Measurements from ENCODE around the gene SFMBT2.

SFMBT2 gene

DNA sequence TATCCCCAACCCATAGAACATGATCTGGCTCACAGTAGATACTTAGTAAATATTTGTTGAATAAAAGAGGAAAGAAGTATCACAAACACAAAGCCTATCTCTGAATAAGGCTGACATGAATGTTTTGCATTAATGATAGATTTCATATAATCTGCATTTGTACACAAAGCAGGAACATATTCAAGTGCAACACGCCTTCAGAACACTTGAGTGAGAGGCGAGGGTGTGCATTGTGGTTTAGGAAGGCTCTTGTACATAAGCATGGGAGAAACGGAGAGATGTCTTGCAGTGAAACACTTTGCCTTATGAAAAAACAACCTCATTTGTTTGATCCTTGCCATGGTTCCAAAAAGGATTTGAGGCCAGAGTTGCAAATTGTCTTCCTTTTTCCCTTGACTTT, 14.1 kb upstream of the SFMBT2 start:
- no peak for DNase-seq

DNA sequence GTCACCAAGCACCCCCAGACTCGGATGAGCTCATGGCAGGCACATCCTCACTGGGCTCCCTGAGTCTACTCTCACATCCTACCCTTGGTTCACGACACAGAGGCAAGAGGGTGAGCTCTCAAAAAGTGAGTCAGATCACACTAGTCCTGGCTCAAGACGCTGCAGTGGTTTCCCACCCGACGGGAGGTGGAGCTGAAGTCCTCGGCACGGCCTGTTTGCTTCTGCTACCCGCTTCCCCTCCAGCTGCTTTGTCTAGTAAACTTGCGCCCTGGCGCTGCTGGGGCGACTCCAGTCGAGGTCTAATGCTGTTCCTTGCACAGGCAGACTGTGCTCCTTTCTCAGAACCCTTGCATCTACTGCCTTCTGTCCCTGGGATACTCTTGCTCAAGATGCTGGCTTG, 13.5 kb upstream of the SFMBT2 start:
- DNase-seq: no peak

DNA sequence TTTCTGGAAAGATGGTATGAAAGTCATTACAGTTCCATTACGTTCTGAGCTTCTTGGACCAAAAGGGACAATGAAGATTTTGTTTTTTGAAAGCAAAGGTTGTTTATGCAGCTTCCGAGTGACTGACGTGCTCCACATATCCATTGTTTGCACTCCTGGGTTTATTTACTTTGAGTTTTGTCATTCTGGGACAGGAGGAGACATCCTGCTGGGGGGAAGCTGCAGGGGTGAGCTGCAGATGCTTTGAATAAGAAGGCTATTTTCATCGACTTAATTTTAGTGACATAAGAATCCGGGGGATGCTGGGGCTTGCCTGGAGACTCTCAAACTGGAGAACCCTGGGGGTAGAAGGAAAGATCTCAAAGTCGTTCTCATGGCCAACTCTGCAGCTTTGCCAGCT, 12.7 kb upstream of the SFMBT2 start:
- DNase-seq: no peak

DNA sequence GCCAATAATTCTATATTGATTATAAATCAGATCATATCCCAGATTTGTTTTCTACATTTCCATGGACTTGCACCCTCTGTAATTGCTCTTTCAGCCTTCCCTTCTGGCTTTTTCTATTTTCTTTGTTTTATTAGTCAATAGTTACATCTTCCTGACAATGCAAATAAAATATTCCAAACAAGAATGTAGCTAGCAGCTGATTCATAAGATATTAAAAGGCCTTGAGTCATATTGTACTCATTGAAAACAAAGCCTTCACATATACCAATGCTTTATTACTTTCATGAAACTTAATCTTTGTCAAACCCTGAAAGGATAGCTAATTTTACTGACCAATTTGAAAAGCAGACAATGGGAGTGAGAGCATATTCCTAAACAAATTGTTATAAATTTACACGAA, 10.7 kb upstream of the SFMBT2 start:
- no peak for DNase-seq

DNA sequence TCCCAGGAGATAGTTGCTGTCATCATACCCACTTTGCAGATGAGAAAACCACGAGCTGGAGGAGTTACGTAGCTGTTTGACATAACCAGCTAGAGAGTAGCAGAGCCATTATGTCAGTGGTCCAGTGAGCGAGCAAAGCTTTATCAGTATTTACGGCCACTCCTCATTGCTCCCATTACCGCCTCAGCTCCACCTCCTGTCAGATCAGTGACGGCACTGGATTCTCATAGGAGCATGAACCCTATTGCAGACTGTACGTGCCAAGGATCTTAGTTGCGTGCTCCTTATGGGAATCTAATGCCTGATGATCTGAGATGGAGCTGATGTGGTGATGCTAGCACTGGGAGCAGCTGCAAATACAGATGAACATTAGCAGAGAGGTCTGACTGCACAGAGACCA, 9.2 kb upstream of the SFMBT2 start:
- DNase-seq: no peak

DNA sequence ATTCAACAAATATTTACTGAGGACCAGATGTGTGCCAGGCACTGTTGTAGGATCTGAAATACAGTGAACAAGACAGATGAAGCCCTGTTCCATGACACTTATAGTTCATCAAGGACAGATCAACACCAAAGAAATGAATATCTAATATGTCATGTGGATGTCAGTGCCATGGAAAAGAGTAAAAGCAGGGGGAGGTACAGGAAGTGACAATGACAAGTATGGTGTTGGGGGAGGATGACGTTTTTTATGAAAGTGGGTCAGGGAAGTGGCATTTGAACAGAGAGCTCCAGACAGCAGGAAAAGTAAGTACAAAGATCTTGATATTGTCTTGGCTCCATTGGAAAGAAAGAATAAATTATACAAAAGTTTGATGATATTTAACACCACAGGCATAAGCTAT, 7.0 kb upstream of the SFMBT2 start:
- no peak for DNase-seq

DNA sequence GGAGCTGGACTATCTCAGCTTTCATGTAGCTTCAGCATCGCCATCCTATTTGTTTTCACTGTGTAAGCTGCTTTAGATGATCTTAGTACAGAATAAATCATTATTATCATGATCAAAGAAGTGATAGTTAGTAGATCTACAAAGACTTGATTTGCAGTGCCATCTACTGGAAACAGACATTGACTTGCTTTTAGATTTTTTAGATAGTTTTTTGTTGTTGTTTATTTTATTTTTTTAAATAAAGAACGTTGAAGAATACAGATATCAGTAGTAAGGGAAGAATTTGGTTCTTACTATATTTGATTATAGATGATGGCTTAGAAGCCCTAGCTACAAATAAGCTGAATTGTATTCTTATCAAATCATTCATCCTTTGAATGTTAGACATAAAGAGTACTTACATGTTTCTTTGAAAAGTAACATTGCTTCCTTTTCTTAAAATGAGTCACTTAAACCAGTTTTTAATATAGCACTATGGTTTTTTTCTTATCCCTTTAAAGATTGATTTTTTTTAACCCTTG, 6.3 kb upstream of the SFMBT2 start:
- no peak for DNase-seq

DNA sequence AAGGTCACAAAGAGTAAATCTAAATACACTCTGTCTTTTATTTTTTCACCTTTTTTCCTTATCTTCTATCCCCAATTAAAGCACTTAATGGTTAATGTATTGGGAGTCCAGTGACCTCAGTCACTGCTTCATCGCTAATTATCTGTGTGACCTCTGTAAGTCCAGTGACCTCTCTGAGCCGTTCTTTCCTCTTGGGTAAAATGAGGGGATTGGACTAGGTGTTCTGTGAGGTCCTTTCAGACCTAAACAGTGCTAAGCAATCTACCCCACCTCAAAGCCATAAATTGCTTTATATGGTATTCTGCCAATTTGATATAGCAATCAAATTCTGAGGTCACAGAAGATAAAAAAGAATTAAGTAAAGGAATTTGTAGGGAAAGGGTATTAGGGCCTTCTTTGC, 3.9 kb upstream of the SFMBT2 start:
- DNase-seq: no peak

DNA sequence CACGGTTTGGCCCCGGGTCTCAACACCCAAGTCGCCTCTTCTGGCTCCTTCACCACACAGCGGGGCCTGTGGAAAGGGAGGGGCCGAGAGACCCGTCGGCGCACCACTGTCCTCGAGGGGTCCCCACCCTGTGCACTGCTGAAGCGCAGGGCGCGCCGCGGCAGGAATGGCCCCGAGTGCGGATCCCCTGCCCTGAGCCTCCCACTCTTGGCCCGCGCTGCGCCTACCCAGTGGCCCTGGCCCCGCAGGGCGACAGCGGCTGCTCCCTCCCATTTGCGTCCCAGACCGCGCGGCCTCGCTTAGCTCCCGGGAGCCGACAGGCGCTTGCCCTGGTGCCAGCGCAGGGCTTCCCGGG, 2.1 kb upstream of the SFMBT2 start:
- no peak for DNase-seq

DNA sequence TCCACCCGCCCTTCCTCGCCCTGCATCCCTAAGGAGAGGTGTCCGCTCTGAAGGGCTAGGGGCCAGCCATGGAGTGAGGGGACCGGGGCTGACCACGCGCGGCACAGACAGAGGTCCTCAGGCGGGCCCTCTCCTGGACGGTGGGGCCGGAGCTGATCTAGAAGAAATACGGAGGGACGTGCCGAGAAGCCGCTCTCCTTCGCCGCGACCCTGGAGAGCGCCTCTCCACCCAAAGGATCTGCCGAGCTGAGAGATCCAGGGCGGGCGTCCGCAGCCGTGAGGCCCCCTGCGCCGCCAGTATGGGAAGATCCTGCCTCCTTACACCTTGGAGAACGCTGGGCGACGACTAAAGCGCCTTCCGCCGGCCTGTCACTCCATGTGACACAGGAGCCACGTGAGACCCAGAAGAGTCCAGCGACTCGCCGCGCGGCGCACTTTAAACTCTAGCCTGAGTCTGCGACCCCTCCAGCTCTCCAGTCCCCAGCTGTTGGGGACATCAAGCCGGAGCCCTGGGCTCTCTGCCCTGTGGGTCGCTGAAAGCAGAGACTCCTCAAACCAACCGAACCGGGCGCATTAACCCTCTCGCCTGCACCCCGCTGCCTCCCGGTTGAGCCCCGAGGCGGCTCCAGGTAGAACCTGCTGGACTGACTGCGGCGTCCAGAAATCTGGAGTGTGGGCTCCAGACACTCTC, 1.5 kb upstream of the SFMBT2 start:
- DNase-seq: no peak

DNA sequence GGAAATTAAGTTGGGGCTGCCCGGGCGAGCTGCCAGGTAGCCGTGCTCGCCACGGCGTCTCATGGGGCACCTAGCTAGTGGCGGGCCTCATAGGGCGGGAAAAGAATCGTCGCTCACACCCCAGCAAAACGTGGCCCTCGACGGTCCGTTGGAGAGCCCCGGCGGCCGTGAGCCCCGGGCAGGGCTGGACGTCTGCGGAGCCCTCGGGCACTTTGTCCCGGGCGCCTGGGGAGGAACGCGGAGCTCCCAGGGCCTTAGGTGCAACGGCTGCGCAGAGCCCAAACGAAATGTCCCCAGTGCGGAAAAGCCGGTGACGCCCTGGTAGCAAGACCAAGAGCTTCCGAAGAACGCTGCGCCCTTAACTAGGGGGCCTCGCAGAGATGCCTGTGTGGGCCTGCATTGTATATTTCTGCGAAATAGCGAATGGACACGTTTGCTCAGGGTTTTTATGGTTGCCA, 866 bp upstream of the SFMBT2 start:
- no peak for DNase-seq

DNA sequence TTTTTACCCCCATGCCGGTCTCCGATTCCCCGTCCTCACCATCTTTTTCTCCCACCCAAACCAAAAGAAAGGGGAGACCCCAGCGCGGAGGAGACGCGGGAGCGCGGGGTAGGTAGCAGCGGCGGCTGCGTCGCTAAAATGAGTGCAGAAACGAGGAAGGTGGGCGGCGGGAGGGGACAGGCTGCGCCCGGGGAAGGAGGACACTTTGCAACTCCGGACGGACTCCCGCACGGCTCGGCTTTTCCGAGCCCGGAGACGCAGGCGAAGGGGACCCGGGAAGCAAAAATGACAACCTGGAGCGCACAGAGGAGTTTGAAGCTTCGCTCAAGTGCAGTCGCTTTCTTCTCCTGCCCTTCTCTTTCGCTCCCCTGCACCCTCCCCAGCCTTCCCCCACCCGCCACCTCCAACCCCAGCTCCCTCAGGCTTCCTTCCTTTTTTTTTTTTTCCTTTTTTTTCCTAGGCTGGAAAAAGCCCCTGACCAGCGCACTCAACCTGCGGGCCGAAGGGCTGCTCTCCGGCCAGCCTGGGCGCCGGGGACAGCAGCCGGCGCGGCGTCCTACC, 453 bp downstream of the SFMBT2 start:
- no peak for DNase-seq

DNA sequence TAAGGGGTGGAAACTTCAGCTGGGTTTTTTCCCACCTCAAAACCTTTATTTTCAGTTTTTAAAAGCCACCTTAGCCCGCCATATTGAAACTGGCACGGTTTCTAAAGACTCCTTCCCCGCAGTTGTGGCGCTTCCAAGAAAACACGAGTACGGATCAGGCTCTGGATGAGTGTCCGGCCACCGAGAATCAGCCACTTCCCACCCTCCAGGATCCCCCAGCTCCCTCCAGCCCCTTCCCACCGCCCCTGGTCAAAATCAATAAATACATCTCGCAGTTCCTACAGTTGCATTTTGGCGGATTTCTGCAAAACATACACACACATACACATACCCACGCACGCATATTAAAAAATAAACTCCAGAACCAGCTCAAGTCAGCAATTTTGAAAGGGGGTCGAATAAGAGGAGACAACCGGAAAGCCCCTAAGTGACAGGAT, 1.1 kb downstream of the SFMBT2 start:
- no peak for DNase-seq

DNA sequence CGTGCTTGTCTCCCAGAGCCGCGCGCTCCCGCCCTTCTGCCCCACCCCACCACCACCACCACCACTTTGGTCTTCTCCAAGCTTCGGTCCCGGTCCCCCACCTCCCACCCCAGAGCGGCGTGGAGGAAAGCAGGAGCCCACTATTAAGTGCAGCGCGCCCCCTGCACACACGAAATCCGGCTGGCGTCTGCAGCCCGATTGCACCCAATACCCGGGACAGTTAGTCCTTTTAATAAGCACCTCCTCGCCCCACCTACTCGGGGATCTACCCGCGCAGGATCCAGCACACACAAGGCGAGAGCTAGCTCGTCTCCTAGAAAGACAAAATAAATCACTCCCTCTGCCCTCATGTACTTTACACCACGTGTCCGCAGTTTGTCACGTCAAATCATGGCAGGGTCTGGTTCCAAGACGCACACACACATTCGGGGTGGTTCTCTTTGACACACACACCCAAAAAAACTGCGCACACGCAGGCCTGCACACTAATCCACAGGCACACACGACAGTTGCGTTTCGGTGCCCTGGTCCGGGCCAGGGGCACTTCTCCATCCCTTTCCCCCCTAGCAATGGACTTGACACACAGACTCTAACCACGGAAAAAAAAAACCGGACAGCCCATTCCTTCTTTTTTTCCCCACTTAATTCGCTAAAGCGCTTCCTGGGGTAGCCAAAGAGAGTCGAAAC, 1.6 kb downstream of the SFMBT2 start:
- DNase-seq: no peak

DNA sequence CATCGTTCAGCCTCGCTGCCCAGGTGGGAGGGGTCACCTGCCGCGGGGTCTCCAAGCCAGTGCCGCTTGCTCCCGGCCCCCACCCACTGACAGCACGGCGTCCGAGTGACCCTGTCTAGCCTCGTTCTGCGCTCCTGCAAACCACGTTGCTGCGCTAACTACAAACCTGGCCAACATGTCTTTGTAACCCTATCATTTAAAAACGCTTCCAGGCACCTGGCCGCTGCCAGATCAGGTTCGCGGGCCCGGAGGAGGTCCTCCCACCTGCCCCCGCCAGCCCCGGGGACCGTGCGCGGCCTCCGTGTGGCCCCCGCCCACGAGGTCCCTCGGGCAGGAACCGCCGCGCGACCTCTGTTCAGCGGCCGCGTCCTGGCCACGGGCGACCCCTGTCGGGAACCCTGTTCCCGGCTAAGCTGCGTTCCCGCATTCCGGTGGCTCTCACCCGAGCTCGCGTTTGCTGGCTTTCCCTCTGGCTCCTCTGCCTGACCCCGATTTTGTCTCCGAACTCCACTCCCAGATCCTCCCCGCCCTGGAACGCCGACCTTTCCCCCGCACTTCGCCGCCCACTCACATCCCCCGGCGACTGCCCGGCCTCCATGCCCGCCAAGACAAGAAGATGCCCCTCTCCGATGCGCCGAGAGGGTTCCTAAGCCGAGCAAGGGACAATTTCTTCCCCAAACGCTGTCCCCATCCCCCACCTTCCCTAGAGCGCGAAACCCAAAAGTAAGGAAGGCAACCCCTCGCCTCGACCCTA, 2.4 kb downstream of the SFMBT2 start:
- DNase-seq: peak in 1 of 2 experiments; percentile 9

DNA sequence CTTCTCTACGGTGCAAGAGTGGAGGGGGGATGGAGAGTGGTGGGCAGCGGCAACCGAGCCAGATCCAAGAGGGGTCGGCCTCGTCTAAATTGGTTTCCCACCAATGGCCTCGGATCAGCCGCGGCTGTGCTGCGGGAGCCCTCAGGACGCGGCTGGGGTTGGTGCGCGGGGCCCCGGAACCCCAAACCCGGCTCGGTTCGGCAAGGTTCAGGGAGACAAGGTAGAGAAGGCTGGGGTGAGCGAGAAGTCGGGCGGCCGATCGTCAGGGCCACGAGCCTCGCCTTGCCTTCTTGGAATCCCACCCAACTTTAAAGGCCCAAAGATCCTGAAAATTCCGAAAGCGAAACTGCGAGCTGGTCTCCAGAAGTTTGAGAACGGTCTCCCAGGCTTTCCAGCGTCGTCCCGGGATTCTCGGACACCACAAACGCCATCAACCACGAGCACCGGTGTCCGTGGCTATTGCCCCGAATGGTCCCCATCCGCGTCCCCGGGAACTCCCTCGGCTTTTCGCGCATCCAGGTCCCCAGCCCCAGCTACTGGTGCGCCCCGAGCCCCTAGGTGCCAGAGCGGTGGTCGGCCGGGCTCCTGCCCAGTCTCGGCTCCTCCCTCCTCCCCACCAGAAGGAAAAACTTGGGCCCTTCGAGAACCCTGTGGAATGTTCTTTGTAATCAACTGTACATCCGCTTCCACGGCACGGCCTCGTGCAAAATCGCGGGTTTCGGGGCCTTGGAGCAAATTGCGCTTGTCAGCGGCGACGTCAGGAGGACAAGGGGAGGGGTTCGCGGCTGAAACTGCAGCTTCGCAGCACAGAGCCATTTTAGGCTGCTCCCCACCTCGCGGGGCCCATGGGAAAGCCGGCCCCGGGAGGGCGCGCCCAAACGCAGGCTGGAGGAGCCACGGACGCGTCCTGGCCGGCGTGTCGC, 3.2 kb downstream of the SFMBT2 start:
- no peak for DNase-seq

DNA sequence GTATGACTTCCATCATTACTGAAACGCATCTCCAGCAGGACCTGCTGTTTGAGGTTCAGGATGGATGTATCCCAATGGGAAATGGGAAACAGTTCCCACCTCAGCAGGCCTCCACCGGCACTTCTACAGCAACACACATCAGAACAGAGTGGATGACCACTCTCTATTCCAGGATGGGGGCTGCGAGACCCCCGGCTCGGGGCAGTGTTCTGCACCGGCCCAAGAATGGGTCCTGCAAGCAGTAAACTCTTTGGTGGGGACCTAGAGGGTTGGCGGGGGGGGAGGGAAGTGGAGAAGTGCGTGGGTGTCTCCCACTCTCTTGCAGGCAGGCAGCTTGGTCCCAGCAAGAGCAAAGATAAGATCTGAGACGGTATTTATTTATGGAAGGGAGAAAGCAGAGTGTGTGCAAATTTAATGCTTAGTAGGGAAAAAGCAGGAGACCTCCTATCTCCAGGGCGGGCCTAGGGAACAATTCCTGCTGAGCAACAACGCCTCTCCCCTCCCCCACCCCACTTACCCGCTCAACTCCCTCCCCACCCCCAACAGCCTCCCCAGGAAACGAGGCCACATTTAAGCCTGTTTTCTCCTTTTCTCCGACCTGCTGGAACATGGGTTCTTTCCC, 4.0 kb downstream of the SFMBT2 start:
- no peak for DNase-seq

DNA sequence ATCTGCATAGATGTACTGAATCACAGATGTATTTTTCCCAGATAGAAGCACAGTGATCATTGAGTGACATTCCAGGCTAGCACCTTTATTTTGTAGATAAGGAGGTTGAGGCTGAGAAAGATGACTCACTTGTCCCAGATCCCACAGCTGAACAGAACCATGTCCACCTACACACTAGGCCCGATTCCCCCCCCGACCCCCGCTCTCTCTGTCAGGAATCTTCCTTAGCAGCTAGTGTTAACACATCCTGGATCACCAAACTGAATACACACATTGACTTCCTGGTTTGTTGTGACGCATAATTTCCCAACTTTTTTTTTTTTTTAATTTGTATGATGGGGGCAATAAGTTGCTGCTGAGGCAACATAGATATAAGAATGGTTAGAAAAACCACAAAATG, 5.2 kb downstream of the SFMBT2 start:
- DNase-seq: no peak

DNA sequence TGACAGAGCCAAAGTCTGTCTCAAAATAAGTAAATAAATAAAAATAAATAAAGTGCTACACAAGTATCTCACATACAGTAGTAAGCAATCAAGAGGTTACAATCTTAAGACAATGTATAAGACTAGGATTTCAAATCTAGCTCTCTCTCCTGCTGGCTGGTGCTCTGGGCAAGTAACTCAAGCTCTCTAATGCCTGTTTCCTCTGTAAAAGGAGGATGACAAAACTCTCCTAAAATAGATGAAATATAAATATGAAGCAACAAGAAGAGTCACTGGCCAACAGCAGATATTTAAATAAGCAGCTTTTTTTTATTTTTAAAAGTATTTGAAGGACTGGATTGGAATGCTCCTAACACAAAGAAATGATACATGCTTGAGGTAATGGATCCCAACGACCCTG, 7.2 kb downstream of the SFMBT2 start:
- DNase-seq: no peak

DNA sequence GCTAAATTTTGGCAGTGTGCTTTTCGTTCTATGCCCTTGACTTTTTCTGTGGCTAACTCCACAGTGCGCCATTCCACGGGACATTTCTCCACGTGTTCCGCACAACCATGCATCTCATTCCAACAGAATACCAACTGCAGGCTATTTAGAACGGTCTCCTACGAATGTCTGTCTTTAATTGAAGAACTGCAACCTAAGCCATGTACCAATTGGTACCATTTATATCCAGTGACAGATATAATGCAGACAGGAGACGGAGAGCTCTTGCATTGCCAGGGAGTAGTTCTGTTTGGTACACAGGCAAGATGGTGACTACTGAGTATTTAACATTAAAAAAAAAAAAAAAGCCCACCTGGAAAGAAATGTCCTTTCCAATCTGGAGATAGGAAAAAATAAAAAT, 9.1 kb downstream of the SFMBT2 start:
- DNase-seq: no peak

DNA sequence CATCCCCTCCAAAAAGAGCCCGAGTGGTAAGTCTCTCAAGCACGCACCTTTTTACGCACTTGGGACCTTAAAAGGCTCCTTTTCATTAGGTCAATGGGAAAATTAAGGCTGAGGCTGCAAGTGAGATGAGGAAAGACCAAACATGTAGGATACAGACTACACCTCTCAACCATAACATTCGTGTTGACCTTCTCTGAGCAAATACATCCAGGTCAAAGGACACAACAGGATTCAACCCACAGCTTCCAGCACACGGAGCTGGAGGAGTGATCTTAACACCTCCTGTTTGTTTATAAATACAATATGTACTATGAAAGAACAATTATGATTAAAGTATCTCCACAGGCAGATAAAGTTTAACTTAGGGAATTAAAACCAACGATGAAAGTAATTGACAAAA, 9.7 kb downstream of the SFMBT2 start:
- DNase-seq: no peak
